ENCODE measurements around the gene ILDR2.

ILDR2 gene

DNA sequence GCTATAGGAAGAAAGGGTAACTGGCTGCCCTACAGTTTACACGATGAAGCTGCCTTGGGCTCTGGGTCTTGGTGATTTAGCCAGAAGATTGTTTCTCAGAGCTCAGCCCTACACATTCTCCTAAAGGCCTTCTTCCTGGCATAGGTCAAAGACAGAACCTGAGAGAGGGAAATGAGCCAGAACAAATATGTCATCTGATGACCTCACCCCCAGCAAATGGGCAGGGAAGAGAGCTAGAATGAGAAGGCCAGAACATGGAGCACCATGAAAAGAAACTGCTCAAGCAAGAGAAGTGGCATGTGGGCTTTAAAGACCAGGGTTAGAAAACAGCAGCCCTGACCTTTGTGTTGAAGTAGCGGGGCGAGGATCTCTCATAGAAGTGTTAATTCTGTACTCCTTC is 5.5 kb upstream of the ILDR2 start:
- Mint-ChIP-seq H3K4me3 (no peak overlapping the region), H3K36me3 (ENCODE audit: low read depth) (no peaks in the 10 kb centered on the region), H3K27ac (no peak overlapping the region), H3K27me3 (peaks cover 15% of the 10 kb centered on the region), H3K9me3 (no peaks in the 10 kb centered on the region), H3K4me1 (ENCODE audit: low read depth) (peaks cover 10% of the 10 kb centered on the region)
- no peak for DNase-seq

DNA sequence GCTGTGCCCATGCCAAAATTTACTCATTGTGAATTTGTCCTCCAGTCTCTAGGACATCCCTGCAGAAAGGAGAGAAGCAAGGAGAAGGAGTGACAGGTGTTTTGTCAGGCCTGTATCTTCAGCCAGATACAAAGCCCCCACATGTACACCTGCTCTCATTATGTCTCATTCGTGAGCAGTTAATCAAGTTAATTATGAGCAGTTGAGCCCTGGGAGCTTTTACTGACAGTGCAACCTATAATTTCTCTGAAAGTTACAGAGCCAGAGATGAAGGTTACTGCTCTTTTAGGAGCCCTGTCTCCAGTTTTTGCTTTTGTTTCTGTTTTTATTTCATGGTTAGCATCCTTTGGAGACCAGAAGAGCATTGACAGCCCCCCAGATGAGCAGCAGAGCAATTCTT is 5.0 kb upstream of the ILDR2 start:
- no peak overlapping the region for H3K27ac Mint-ChIP-seq
- H3K36me3 Mint-ChIP-seq (ENCODE audit: low read depth) = no peaks in the 10 kb centered on the region
- DNase-seq = no peak
- no peaks in the 10 kb centered on the region for H3K9me3 Mint-ChIP-seq
- no peak overlapping the region for H3K4me3 Mint-ChIP-seq
- H3K27me3 Mint-ChIP-seq = peaks cover 12% of the 10 kb centered on the region
- peaks cover 11% of the 10 kb centered on the region for H3K4me1 Mint-ChIP-seq (ENCODE audit: low read depth)

DNA sequence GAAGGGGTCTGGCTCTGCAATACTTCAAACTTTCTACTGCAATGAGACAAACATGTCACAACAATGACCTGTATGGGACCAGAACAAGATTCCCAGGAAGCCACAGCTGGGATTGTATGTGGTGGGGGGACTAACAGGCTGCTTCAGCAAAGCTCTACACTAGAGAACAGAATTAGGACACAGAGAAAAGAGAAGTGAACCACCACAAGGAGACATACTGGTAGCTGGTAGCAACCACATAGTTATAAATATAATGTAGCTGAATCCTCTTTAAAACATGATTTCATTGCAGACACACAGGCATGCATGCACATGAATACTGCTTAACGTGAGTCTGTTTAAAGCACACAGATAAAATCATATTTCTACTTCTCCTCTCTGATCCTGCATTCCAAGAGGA is 3.5 kb upstream of the ILDR2 start:
- Mint-ChIP-seq H3K9me3 (no peaks in the 10 kb centered on the region), H3K4me3 (no peak overlapping the region), H3K27me3 (peaks cover 12% of the 10 kb centered on the region), H3K36me3 (ENCODE audit: low read depth) (no peaks in the 10 kb centered on the region), H3K27ac (no peak overlapping the region), H3K4me1 (ENCODE audit: low read depth) (peaks cover 24% of the 10 kb centered on the region)
- DNase-seq = no peak

DNA sequence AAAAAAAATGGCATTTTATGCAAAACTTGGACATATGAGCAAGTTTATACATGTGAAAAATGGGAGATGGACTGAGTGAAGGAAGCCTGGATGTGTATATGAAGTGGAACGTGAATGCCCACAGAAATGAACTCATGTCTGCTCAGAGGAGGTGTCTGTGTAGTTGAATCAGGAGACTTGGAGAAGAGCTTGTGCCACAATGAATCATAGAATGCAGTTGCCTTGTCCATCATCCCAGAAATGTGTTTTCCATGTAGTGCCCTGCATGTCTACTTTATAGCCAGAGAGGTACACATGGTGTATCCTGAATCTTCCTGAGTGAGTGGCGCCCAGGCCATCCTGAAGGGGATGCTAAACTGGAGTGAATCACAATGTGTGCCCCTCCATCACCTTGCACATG is 2.6 kb upstream of the ILDR2 start:
- no peak overlapping the region for H3K27ac Mint-ChIP-seq
- H3K36me3 Mint-ChIP-seq (ENCODE audit: low read depth) = no peaks in the 10 kb centered on the region
- H3K4me3 Mint-ChIP-seq = no peak overlapping the region
- no peak for DNase-seq
- H3K9me3 Mint-ChIP-seq = no peaks in the 10 kb centered on the region
- H3K4me1 Mint-ChIP-seq (ENCODE audit: low read depth) = peaks cover 30% of the 10 kb centered on the region
- H3K27me3 Mint-ChIP-seq = peaks cover 16% of the 10 kb centered on the region

DNA sequence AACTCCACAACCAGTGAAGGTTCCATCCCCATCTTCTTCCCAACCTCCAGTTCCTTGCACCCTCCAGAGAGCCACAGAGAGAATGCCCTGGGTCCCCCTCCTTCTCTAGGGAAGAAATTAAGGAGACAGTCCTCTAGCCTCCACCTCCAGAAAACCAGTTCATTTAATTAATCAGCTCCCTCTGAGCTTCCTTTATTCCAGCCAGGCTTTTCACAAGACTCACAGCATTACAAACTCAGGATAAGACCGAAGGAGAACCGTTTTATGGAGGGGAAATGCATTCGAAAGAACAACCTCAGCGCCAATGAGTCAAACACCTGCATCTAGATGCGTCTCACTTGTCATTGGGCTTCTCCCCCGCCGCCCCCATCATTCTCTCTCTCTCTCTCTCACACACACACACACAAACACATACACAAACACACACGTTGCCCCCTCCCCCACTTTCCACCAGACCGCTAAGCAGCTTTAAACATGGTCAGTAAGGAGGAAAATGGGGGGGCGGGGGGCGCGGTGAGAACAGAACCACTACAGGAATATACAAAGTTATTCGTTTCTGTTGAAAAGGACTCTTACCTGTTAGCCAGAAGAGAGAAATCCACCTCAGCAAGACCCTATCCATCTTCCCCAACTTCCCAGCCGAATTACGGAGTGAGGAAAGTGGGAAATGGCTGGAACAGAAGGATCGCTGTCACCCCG is 544 bp downstream of the ILDR2 start:
- Mint-ChIP-seq H3K4me1 (ENCODE audit: low read depth) (peaks cover 43% of the 10 kb centered on the region), H3K27me3 (peaks cover 34% of the 10 kb centered on the region)
- DNase-seq = peak; percentile 63

DNA sequence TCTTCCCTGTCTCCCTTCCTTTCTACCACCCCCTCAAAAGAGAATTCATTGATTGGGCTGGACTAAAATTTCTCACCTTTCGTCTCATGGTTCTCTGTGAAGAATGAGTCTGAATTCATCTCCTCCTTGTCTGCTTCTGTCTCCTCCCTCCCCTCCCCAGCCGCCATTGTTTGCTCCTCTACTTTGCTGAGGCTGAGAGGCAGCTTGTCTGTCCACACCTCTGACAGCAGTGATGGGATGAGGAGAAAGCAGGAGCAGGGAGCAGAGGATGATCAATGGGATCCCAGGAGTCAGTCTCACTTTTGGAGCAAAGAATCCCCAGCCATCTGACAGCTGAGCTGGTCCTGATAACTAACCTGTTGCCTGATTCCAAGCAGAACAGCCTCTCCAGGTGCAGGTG is 2.5 kb downstream of the ILDR2 start:
- Mint-ChIP-seq H3K9me3 (no peaks in the 10 kb centered on the region), H3K4me1 (ENCODE audit: low read depth) (peaks cover 50% of the 10 kb centered on the region), H3K36me3 (ENCODE audit: low read depth) (no peaks in the 10 kb centered on the region), H3K4me3 (no peak overlapping the region), H3K27ac (no peak overlapping the region), H3K27me3 (peaks cover 43% of the 10 kb centered on the region)
- no peak for DNase-seq

More for the DNA sequence above, 544 bp downstream of the ILDR2 start:
- peak overlapping the region; percentile 80 for H3K27ac Mint-ChIP-seq
- H3K9me3 Mint-ChIP-seq = no peaks in the 10 kb centered on the region
- H3K4me3 Mint-ChIP-seq = peak overlapping the region; percentile 84
- H3K36me3 Mint-ChIP-seq (ENCODE audit: low read depth) = no peaks in the 10 kb centered on the region

DNA sequence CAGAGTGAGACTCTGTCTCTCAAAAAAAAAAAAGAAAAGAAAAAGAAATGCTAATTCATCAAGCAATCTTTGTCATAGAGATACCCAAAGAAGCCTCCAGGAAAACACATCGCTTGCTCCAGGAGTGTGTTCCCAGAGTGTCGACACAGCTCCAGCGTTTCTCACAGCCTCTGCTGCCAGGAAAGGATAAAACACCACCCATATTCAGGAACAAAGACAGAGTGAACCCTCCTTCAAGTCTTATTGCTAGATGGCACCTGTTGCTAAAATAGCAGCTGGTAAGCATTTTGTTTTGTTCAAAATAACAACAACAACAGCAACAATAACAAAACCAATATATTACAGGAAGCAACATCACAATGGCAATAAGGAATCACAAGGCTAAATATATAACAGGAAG is 3.1 kb downstream of the ILDR2 start:
- H3K4me3 Mint-ChIP-seq = no peak overlapping the region
- peaks cover 45% of the 10 kb centered on the region for H3K27me3 Mint-ChIP-seq
- no peaks in the 10 kb centered on the region for H3K9me3 Mint-ChIP-seq
- H3K36me3 Mint-ChIP-seq (ENCODE audit: low read depth) = no peaks in the 10 kb centered on the region
- H3K4me1 Mint-ChIP-seq (ENCODE audit: low read depth) = peaks cover 50% of the 10 kb centered on the region
- no peak for DNase-seq
- no peak overlapping the region for H3K27ac Mint-ChIP-seq

DNA sequence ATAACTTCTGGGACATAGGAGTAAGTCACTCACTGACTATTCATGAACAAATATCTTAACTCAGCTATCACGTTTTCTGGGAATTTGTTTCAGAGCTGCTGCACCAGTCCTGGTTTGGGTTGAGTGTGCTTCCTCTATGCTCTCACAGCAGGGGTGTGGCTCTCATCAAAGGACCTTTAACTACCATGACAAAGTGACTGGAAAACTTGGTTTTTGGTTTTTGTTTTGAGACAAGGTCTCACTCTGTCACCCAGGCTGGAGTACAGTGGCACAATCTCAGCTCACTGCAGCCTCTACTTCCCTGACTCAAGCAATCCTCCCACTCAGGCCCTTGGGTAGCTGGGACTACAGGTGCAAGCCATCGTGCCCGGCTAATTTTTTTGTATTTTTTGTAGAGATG is 4.1 kb downstream of the ILDR2 start:
- H3K4me1 Mint-ChIP-seq (ENCODE audit: low read depth) = peaks cover 44% of the 10 kb centered on the region
- no peak for DNase-seq
- H3K9me3 Mint-ChIP-seq = no peaks in the 10 kb centered on the region
- no peaks in the 10 kb centered on the region for H3K36me3 Mint-ChIP-seq (ENCODE audit: low read depth)
- no peak overlapping the region for H3K4me3 Mint-ChIP-seq
- peaks cover 49% of the 10 kb centered on the region for H3K27me3 Mint-ChIP-seq
- no peak overlapping the region for H3K27ac Mint-ChIP-seq

DNA sequence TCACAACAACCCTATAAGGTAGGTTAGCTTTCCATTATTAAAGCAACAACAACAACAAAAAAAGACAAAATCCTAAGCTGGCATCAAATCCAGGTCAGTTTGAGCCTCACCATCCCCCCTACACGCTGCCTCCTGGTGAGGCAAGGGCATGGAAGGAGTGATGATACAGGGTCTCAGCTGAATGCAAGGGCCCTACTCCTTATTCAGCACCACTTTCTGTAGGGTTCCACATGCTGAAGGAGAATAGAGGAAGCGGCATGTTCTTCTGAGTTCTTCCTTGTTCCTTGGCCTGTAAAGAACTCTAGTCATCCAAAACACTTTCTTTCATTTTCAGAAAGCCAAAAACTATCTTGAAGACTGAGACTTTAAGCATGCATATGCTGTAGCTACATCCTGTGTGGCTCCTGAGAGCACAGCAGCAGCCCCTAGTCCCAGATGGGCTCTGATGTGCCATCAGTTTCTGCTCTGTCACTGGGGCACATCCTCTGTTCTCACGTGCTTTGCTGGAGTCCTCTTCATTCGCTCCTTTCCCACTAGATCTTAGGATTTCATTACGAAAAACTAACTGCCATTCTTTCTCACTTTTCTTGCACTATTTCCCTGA is 6.2 kb downstream of the ILDR2 start:
- no peak overlapping the region for H3K27ac Mint-ChIP-seq
- no peaks in the 10 kb centered on the region for H3K9me3 Mint-ChIP-seq
- no peak overlapping the region for H3K4me3 Mint-ChIP-seq
- H3K27me3 Mint-ChIP-seq = peaks cover 45% of the 10 kb centered on the region
- no peak for DNase-seq
- H3K4me1 Mint-ChIP-seq (ENCODE audit: low read depth) = peaks cover 30% of the 10 kb centered on the region
- H3K36me3 Mint-ChIP-seq (ENCODE audit: low read depth) = no peaks in the 10 kb centered on the region

DNA sequence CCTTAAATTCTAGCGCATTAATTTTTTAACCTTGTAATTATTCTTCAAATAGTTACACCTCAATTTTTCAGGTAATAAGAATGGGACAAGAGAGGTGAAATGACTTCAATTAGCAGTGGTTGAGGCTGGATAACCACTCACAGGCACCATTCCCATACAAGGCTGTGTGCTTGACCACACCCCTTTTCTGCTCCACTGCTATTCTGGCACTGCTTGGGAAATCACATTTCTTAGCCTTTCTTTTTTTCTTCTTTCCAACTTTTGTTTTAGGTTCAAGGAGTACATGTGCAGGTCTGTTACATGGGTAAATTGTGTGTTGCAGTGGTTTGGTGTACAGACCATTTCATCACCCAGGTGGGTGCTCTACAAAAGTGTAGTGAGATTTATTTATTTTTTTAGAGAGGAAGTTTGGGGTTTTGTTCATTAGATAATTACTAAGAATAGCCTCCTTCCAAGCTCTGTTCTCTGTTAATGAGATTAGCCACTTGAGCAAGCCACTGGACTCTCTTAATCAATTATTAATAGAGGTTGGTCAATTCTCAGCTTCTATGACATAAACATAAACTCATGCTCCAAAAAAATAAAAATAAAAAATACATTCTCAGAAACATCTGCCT is 14.4 kb downstream of the ILDR2 start:
- H3K36me3 Mint-ChIP-seq (ENCODE audit: low read depth) = no peaks in the 10 kb centered on the region
- peaks cover 16% of the 10 kb centered on the region for H3K27me3 Mint-ChIP-seq
- H3K4me1 Mint-ChIP-seq (ENCODE audit: low read depth) = no peaks in the 10 kb centered on the region
- no peak for DNase-seq
- no peak overlapping the region for H3K4me3 Mint-ChIP-seq
- no peaks in the 10 kb centered on the region for H3K9me3 Mint-ChIP-seq
- no peak overlapping the region for H3K27ac Mint-ChIP-seq

DNA sequence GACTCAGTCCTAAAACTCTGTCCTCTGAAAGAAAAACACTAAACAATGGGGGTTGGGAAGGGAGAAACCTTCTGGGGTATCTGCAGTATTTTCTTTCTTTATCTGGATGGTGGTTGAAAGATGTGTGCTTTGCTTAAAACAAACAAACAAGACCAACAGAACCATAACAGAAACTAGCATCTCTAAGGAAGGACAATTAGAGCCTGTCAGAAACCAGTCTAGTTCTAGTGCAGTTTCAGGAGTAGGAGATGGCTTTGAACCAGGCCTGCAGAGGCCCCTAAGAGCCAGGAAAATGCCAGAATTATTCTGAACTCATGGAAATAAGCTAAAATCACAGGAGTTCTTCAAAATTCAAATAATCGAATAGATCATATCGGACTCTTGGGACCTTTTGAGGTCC is 18.5 kb downstream of the ILDR2 start:
- DNase-seq = no peak
- no peaks in the 10 kb centered on the region for H3K36me3 Mint-ChIP-seq (ENCODE audit: low read depth)
- no peak overlapping the region for H3K27ac Mint-ChIP-seq
- H3K4me1 Mint-ChIP-seq (ENCODE audit: low read depth) = peaks cover 12% of the 10 kb centered on the region
- no peak overlapping the region for H3K4me3 Mint-ChIP-seq
- no peaks in the 10 kb centered on the region for H3K9me3 Mint-ChIP-seq
- H3K27me3 Mint-ChIP-seq = peaks cover 16% of the 10 kb centered on the region

DNA sequence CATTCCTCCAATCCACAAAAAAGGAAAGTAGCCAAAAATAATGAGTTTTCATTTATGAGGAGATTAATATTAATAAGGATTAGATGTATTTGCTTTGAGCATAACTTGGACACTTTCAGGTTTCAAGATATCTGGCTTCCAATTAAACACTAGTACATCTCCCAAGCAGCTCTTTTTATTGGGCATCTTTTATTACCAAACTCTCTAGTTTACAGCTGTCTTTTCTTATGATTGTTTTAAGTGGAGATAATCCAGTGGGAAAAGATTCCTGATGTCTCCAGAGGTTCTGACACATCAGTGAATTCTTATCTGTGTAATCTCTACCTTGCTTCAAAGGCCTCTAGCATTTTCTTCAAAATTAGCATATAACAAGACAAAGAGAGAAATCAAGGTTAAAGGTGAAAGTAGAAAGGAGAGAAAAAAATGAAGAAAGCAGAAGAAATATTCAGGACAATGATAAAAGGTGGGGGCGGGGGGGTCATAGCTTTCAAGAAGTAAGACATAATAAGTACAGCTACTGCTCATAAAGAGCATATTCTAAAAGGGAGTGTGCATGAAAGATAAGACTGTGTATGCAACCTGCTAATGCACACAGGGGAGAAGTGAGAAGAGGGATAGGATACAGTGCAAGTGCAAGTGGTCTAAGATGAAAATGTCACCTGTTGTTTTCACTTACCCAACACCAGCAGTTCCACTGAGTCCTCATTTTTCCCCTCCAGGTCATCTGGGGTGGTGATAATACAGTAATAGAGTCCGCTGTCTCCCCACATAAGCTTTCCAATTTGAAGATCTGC is 19.1 kb downstream of the ILDR2 start:
- no peak overlapping the region for H3K27ac Mint-ChIP-seq
- no peaks in the 10 kb centered on the region for H3K9me3 Mint-ChIP-seq
- H3K27me3 Mint-ChIP-seq = peaks cover 12% of the 10 kb centered on the region
- H3K4me1 Mint-ChIP-seq (ENCODE audit: low read depth) = peaks cover 12% of the 10 kb centered on the region
- H3K36me3 Mint-ChIP-seq (ENCODE audit: low read depth) = no peaks in the 10 kb centered on the region
- no peak overlapping the region for H3K4me3 Mint-ChIP-seq
- no peak for DNase-seq

DNA sequence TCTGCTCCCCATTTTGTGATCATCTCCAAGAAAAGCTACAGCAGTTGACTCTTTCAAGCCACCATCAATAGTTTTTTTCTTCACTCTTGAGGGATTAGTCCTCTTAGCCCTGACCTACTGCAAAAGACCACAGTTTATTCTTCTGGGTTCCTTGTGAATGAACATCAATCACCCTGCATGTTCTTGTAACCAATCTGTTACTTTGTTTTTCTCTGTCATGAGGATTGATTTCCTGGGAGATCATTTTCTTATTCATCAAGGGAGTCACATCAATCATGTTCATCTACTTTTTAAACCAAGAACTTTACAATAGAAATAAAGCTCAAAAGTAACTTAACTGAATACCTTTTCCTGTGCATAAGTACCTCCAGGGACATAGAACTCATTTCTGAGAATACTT is 21.8 kb downstream of the ILDR2 start:
- H3K27me3 Mint-ChIP-seq = peaks cover 4% of the 10 kb centered on the region
- H3K4me3 Mint-ChIP-seq = no peak overlapping the region
- DNase-seq = no peak
- peaks cover 12% of the 10 kb centered on the region for H3K4me1 Mint-ChIP-seq (ENCODE audit: low read depth)
- H3K36me3 Mint-ChIP-seq (ENCODE audit: low read depth) = no peaks in the 10 kb centered on the region
- H3K9me3 Mint-ChIP-seq = no peaks in the 10 kb centered on the region
- no peak overlapping the region for H3K27ac Mint-ChIP-seq

DNA sequence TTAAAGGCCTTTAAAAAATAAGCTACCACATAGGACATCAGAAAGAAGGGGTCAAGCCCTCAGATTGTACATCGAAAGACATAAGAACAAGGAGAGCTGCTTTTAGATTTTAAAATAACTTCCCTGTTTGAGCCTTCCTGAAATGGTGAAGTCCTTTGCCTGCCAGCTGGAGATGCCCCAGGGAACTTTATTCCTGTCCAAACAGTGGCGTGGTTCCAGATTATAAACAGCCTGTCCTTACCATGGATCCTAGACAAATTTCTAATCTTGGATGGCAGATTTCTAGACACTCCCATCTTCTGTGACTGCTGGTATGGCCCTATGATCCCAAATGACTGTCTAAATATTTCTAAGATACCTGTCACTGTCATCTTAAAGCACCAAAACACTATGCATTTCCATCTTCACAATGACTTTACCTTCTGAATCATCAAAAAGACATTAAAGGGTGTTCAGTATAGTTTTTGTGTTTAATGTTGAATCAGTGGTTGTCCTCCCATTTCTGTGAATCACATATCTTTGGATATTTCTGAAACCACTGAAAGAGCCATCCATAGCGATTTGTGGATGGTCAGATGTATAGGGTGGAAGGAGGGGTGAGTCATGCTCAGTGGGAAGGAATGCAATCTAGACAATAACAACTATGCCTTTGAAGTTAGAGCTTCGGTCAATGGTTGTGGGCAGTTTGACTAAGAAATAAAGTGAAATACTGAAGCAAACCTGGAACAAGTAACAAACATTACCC is 23.2 kb downstream of the ILDR2 start:
- Mint-ChIP-seq H3K27ac (no peak overlapping the region), H3K9me3 (no peaks in the 10 kb centered on the region)

More for the DNA sequence above, 23.2 kb downstream of the ILDR2 start:
- Mint-ChIP-seq H3K36me3 (ENCODE audit: low read depth) (no peaks in the 10 kb centered on the region), H3K27me3 (peaks cover 17% of the 10 kb centered on the region), H3K4me3 (no peak overlapping the region), H3K4me1 (ENCODE audit: low read depth) (peaks cover 16% of the 10 kb centered on the region)
- DNase-seq = no peak
